Memory B cell (primary cell): ENCODE data around the gene METTL25B.

Source experiments
- ATAC-seq: fragments of 150-1000 bp; cut with Tn5 transposase; 2 replicates; pipeline ENCODE4 v1.10.0; 2021; ENCODE audit warnings: low read depth, mild to moderate bottlenecking, moderate library complexity
- DNase-seq, 2 donors: peaks; one replicate each; pipeline ENCODE4 v3.0.0; 2022; ENCODE audit warnings: low spot score in 2 of 2
- H3K27ac Mint-ChIP-seq: one replicate; pipeline ENCODE4 v1.8.0; 2022; ENCODE audit warnings: mild to moderate bottlenecking, moderate library complexity, mixed read lengths
- H3K27me3 Mint-ChIP-seq: one replicate; pipeline ENCODE4 v1.8.0; 2022; ENCODE audit warnings: mixed read lengths
- H3K36me3 Mint-ChIP-seq: one replicate; pipeline ENCODE4 v1.8.0; 2022; ENCODE audit warnings: mild to moderate bottlenecking, mixed read lengths
- H3K4me1 Mint-ChIP-seq: one replicate; pipeline ENCODE4 v1.8.0; 2022; ENCODE audit warnings: mixed read lengths
- H3K4me3 Mint-ChIP-seq: one replicate; pipeline ENCODE4 v1.8.0; 2022; ENCODE audit warnings: mild to moderate bottlenecking, moderate library complexity, mixed read lengths
- H3K9me3 Mint-ChIP-seq: one replicate; pipeline ENCODE4 v1.8.0; 2022; ENCODE audit warnings: mixed read lengths

The METTL25B gene

DNA sequence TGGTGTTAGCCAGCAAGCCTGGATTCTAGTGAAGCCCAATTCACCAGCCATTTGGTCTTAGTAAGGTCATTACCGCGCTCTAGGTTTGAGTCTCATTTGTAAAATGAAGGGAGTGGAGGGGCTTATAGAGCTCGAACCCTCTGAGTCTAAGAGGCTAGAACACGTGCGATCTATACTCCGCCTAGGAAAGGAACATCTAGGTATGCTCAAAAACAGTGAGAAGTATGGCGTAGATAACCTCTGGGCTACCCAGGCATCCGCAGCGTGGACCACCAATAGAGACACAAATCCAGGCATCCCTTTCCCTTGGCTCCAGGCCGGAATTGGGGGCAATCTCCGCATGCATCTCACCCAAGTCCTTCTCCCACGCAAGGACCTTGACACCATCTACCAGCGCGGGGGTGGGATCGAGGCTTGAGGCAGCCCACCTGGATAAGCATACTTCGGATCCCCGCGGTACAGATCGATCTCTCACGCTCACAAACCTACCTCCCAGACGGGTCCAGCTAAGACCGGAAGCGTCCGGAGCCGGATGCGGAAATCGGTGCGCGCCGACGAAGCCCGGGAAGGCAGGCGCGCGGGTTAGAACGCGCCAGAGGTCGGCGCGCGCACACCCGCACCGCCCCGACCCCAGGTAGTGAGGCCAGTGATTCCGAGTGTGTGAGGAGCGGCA is at the start of gene METTL25B:
Gene METTL25B (plus strand): TSS at position 544 of the 673 bp plus-strand sequence. CDS start 636 bp downstream, outside the sequence.
- no peak for DNase-seq
- no peaks in the 10 kb centered on the region for H3K9me3 Mint-ChIP-seq
- H3K4me3 Mint-ChIP-seq, result no peak within 1 kb of the TSS
- peak; percentile 50 for ATAC-seq
- peaks cover 20% of the 10 kb centered on the region for H3K36me3 Mint-ChIP-seq
- no peaks in the 10 kb centered on the region for H3K27me3 Mint-ChIP-seq
- H3K27ac Mint-ChIP-seq, result peak within 1 kb of the TSS; percentile 99
- peaks cover 36% of the 10 kb centered on the region for H3K4me1 Mint-ChIP-seq

GRCh38 chr1:156680056-156680455 is 48.2 kb upstream of the METTL25B start:
- no peak for ATAC-seq
- no peak overlapping the region for H3K27ac Mint-ChIP-seq
- H3K4me1 Mint-ChIP-seq, result peaks cover 15% of the 10 kb centered on the region

DNA sequence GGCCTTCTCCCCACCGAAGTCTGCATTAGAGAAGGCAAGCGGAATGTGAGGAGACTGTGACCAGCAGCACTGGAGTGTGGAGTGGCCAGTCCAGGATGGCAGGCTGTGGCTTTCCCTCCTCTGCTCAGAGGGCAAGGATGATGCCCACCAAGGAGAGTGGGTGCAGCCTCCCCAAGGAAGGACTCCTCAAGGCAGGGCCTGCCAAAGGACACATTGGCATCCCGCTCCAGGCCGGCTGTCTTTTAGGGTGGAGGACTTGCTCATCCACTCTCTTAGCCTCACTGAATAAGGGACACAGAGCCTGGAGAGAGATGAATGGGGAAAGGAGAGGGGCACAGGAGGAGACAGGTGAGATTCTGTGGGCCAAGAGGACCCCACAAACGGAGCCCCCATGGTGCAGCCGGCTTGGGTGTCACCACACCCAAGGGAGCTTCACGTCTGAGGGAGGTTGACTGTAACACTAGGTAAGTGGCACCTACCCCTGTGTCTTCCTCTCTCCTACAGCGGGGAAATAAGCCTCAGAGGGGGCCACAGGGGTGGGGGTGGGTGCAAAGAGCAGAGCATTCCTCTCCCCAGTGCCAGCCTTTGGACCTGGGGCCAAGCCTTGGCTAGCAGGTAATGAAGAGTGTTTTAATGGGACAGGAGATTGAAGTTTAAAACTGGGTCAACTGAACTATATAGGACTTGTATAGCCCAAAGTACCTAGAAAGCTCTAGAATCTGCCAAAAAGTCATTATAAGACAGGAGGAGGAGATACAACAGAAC is 46.9 kb upstream of the METTL25B start:
- ATAC-seq (no peak), DNase-seq (no peak)
- H3K27me3 Mint-ChIP-seq, result peaks cover 27% of the 10 kb centered on the region
- no peak overlapping the region for H3K4me3 Mint-ChIP-seq
- no peaks in the 10 kb centered on the region for H3K9me3 Mint-ChIP-seq
- no peaks in the 10 kb centered on the region for H3K36me3 Mint-ChIP-seq
- H3K27ac Mint-ChIP-seq, result no peak overlapping the region
- H3K4me1 Mint-ChIP-seq, result peaks cover 15% of the 10 kb centered on the region

More at GRCh38 chr1:156680056-156680455, 48.2 kb upstream of the METTL25B start:
- H3K27me3 Mint-ChIP-seq, result peaks cover 29% of the 10 kb centered on the region
- no peak overlapping the region for H3K4me3 Mint-ChIP-seq
- H3K9me3 Mint-ChIP-seq, result no peaks in the 10 kb centered on the region
- no peaks in the 10 kb centered on the region for H3K36me3 Mint-ChIP-seq
- no peak for DNase-seq

DNA sequence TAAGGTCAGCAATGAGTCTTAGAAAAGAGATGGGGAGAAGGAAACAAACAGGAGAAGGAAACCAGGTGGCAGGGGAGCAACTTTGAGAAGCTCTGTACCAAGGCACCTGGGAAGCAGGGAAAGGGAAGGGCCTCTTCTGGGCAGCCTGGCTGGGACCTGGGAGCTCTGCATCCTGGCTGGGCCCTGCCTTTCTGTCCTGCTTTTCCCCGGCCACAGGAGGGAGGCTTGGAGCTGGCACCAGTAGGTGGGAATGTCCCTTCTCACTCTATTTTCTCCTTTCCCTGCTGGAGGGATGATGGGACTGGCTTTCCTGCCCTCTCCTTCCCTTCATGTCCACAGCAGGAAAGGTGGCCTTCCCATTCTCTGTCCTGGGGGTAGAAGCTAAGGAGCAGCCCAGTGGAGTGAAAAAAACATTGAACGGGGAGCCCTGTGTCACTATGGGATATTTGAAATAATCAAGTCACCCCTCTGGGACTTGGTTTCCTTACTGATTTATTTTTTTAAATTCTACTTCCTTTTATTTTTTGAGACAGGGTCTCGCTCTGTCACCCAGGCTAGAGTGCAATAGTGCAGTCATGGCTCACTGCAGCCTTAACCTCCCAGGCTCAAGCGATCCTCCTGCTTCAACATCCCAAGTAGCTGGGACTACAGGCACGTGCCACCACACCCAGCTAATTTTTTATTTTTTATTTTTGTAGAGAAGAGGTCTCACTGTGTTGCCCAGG is 45.9 kb upstream of the METTL25B start:
- Mint-ChIP-seq H3K27me3 (peaks cover 26% of the 10 kb centered on the region), H3K9me3 (no peaks in the 10 kb centered on the region), H3K27ac (no peak overlapping the region), H3K4me1 (peaks cover 15% of the 10 kb centered on the region), H3K4me3 (no peak overlapping the region), H3K36me3 (no peaks in the 10 kb centered on the region)
- ATAC-seq (peak; percentile 29), DNase-seq (no peak)

DNA sequence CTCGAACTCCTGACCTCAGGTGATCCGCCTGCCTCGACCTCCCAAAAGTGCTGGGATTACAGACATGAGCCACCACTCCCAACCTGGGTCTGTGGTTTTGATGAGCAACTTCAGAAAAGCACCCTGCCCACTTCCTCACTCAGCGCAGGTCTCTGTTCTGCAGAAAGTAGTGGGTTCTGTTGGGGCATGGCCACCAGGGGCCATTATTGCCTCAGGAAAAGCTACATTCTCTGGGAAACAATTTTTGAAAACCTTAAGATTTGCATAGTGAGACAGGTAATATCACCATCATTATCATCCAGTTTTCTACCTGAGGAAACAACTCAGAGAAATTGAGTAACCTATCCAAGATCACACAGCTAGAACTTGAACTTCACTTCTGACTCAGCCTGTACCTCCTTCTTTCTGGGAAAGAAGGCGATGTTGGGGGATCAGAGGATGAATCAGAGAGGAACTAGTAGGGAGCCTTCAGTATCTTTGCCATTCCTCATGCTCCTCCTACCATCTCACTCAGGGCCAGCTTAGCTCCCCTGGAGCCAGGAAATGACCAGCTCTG is 44.0 kb upstream of the METTL25B start:
- Mint-ChIP-seq H3K36me3 (no peaks in the 10 kb centered on the region), H3K4me3 (no peak overlapping the region), H3K4me1 (peaks cover 7% of the 10 kb centered on the region), H3K9me3 (no peaks in the 10 kb centered on the region), H3K27me3 (peaks cover 23% of the 10 kb centered on the region), H3K27ac (no peak overlapping the region)
- DNase-seq (no peak), ATAC-seq (peak; percentile 58)

DNA sequence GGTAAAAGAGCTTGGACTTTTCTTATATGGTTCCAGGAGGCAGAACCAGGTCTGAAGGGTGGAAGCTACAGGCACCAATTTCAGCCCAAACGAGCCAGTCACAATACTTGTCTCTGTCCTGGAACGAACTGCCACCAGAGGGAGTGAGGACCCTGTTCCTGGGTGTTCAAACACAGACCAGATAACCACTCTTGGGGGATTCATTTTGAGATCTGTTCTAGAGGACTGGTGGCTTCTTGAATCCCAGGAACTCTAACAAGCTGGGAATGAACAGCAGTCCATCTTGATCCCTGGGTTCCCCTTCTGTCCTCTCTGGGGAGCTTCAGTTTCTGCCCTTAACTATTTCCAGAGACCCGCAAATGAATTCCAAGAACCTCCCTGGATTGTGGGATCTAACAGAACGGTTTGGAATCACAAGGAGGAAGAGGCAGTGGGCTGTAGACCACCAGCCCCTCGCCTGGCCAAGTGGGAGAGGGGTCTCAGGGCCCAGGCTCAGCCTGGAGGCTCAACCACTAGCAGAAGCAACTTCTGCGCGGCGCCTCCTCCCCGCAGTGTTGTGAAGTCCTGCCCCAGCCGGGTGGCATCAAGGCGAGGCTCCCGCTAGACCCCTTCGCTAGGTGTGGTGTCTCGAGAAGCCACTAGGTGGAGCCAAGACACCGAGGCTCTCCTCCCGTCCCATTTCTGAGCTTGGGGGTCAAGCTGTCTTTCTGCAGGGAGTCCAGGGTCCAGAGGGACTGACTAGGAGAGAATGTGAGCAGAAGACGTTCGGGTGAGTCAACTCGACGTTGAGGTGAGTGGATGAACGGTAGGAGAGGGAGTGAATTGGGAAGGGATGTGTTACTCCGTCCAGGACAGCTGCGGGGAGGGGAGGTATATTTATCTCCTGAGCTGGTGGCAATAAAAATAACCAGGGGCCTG is 39.0 kb upstream of the METTL25B start:
- peak; percentile 95 for ATAC-seq
- Mint-ChIP-seq H3K4me3 (peak overlapping the region; percentile 32), H3K36me3 (no peaks in the 10 kb centered on the region), H3K27ac (no peak overlapping the region), H3K9me3 (no peaks in the 10 kb centered on the region), H3K27me3 (peaks cover 36% of the 10 kb centered on the region), H3K4me1 (peaks cover 16% of the 10 kb centered on the region)
- DNase-seq, result peak; percentile 74 to 75

DNA sequence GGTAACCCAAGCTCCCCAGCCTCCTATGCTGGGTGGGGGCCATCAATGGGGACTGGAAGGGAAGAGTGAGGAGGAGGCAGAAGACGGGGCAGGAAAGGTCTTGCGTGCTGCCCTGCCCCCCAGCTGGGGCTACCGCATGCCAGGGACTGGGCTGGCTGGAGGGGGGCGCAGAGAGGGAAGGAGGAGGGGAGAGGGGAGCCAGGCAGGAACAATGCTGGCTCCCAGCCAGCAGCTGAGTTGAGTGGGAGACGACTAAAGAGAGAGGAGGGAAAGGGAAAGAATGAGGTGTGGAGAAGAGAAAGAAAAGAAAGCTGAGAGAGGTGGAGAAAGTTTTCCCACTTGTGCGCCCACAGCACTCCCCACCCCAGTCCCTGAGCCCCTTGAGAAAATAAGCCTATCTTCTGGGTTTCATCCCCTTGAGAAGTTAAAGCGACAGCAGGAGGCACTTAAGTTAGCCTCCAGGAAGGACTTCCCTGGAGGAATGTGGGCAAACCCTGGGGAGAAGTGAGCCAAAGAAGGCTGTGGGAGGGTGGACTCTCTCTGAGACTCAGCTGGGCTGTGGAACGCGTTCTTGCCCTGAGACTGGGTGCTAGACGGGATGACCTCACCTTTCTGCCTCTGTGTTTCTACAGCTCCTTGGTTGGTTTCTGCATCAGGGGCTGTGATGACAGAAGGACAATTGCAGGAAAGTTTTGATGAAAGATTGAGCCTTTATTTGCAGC is 38.2 kb upstream of the METTL25B start:
- peaks cover 34% of the 10 kb centered on the region for H3K27me3 Mint-ChIP-seq
- no peak for ATAC-seq
- H3K4me1 Mint-ChIP-seq, result peaks cover 13% of the 10 kb centered on the region
- no peaks in the 10 kb centered on the region for H3K9me3 Mint-ChIP-seq
- H3K36me3 Mint-ChIP-seq, result peaks cover 2% of the 10 kb centered on the region
- no peak for DNase-seq
- H3K4me3 Mint-ChIP-seq, result no peak overlapping the region
- H3K27ac Mint-ChIP-seq, result no peak overlapping the region

DNA sequence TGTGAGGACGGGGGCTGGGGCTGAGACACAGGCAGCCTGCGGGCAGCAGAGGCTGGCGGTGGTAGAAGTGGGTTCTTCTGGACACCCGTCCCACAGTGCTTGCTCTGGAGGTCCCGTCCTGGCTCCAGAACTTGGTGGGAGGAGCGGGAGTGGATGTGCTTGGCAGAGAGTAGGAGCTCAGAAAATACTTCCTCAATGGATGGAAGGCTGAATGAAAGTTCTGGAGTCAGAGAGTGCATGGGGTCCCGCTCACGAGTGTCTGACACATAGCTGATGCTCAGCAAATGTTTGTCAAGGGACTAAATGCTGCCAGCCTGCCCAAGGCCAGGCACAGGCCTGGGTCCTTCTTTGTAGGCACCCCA is 37.6 kb upstream of the METTL25B start:
- Mint-ChIP-seq H3K27me3 (peaks cover 34% of the 10 kb centered on the region), H3K4me1 (peaks cover 13% of the 10 kb centered on the region), H3K4me3 (no peak overlapping the region), H3K9me3 (no peaks in the 10 kb centered on the region), H3K27ac (no peak overlapping the region), H3K36me3 (peaks cover 2% of the 10 kb centered on the region)
- ATAC-seq (no peak), DNase-seq (no peak)

GRCh38 chr1:156691191-156691590 is 37.1 kb upstream of the METTL25B start:
- Mint-ChIP-seq H3K27me3 (peaks cover 34% of the 10 kb centered on the region), H3K4me3 (no peak overlapping the region), H3K9me3 (no peaks in the 10 kb centered on the region), H3K4me1 (peaks cover 13% of the 10 kb centered on the region), H3K27ac (no peak overlapping the region), H3K36me3 (peaks cover 2% of the 10 kb centered on the region)
- no peak for DNase-seq
- ATAC-seq, result no peak

DNA sequence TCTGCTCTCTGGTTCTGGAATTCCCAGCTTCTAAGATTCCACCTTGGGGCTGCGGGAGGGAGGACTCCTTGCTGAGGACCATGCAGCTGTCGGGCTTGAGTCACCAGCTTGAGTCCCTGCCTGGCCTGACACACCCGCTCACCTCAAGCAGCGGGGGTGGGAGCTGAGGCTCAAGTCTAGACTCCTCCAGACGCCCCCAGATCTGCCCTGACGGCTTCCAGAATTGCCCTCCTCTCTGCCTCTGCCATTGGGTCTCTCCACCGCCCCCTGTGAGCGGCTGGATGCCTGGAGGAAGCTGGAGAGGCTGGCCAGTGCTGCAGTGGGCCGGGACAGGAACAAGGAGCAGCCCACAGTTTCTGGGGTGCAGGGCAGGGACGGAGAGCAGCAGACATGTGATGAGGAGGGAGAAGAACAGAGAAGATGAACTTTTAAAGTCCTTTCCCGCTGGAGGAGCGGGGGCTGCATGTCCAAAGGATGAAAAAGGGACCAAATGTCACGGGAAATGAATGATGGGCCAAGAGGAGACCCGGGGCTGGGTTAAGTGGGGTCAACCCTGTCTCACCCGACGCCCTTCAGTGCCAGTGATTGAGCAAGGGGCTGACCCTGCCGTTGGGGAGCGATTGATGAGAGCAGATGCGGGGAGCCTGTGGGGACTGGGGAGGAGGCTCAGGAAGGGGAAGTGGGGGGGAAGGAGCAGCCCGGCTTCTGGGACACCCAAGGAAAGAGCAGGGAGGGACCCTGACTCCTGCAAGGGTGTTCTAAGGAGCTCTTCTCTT is 36.4 kb upstream of the METTL25B start:
- Mint-ChIP-seq H3K4me1 (peaks cover 13% of the 10 kb centered on the region), H3K9me3 (no peaks in the 10 kb centered on the region), H3K27ac (no peak overlapping the region), H3K4me3 (no peak overlapping the region), H3K36me3 (peaks cover 3% of the 10 kb centered on the region), H3K27me3 (peaks cover 36% of the 10 kb centered on the region)
- DNase-seq, result no peak
- ATAC-seq, result no peak

DNA sequence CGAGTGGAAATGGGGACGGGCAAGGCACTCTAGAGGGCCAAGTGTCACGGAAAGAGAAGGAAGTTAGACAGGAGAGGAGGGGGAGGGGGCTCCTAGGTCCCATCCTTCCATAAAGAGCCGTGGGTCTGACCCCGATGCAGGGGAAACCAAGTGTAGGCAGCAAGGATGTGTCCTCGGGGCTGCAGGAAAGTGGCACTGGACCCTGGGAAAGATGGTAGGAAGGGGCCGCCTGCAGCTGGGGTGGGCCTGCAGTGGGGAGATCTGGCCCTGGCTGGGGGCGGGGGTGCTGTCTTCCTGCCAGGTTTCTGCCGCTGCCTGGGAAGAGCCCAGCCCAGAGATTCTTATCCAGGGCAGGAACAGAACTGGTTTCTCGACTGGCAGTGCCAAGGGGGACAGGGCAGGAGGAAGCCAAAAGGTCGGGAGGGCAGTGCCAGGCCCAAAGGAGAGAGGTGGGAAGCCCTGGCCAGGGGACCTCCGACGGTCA is 35.8 kb upstream of the METTL25B start:
- Mint-ChIP-seq H3K9me3 (no peaks in the 10 kb centered on the region), H3K4me3 (no peak overlapping the region), H3K27ac (no peak overlapping the region), H3K36me3 (peaks cover 3% of the 10 kb centered on the region), H3K4me1 (peaks cover 13% of the 10 kb centered on the region), H3K27me3 (peaks cover 42% of the 10 kb centered on the region)
- ATAC-seq, result no peak
- DNase-seq, result no peak
